NCI-H2227 (cell line): Measurements from ENCODE around the gene SLC35B4.

ENCODE experiments used
- DNase-seq: peaks from one replicate; lab custom pipeline; 2025; ENCODE audit not compliant: unreplicated experiment; lab: John Stamatoyannopoulos, UW

SLC35B4 gene, protein sequence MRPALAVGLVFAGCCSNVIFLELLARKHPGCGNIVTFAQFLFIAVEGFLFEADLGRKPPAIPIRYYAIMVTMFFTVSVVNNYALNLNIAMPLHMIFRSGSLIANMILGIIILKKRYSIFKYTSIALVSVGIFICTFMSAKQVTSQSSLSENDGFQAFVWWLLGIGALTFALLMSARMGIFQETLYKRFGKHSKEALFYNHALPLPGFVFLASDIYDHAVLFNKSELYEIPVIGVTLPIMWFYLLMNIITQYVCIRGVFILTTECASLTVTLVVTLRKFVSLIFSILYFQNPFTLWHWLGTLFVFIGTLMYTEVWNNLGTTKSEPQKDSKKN

DNA sequence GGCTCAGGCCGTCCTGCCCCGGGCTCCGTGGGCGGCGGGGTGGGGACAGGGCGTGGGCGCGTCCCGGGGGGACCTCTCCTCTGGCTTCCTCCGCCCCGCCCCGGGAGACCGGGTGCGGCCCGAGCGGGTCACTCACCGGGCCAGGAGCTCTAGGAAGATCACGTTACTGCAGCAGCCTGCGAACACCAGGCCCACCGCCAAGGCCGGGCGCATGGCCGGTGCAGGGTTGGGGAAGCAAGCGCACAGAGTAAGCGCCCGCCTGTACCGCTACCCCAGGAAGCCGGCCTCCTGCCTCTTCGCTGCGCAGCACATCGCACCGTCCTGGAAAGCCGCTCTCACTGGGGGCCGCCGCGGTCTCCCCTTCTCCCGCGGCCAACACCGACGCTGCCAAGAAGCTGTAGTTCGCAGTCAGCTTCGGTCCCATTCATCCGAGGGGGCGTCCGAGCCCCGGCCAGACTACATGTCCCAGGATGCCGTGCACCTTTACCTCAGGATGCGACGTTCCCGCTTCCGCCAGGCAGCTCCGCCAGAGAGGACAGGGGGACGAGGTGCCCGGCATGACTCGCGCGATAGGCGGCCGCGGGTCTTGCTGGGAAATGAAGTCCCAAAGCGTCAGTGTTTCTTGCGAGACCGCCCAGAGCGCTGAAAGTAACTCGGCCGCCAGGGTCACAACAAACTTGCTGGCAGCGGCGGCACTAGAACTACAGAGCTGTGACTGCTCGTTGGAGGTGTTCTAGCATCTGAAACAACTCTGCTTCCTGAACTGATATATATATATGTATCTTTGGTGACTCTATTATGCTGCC lies at the start of gene SLC35B4:
Gene SLC35B4 (minus strand): TSS at position 392 of the 806 bp plus-strand sequence. CDS start 179 bp downstream, at position 213.
- peak; percentile 99 for DNase-seq

DNA sequence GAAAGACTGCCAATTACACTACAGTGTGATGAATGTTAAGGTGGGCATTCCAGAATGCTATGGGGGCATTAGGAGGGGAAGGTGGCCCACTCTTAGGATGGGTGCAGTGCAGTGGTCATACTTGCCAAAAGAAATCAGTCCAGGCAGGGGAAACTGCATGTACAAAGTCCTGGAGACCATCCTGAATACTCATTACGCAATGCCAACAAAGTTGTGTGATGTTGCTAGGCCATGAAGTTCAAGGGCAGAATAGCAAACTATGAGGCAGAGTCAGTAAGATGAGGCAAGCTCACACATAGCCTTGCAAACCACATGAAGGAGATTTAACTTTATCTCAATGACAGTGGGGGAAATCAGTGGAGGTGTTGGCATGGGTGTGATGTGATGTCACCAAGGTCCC lies 49.8 kb upstream of the SLC35B4 start:
- no peak for DNase-seq

DNA sequence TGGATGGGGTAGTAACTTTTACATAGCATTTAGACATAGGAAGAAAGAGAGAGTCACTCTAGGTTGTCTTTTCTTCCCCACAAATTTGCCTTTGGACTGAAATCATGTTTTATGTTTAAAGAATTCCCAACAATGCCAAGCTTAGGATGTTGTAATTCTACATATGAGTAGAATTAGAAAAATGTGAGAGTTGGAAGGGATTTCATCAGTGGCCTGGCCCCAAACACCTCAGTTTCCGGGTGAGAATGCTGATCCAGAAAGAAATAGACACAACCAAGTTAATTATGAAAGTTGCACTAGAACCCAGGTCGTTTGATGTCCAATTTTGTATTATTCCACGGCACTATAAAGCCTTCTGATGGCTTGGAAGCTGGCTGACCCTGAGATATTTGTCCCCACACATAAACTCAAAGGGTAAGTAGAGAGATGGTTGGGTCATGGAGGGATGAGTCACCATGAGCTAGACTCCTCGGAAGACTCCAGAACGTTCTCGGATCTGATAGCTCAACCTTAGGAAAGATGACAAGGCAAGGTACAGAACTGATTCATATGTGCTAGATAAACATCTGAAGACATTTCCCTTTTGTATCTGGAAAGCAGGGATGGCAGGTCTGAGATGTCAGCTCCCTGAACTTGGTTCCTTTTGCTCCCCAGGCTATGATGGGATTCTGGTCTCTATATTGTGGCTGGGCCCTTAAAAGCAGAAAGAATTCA lies 48.8 kb upstream of the SLC35B4 start:
- no peak for DNase-seq

- DNase-seq: no peak
These were observed 47.9 kb upstream of the SLC35B4 start for GRCh38 chr7:134364619-134365037.

DNA sequence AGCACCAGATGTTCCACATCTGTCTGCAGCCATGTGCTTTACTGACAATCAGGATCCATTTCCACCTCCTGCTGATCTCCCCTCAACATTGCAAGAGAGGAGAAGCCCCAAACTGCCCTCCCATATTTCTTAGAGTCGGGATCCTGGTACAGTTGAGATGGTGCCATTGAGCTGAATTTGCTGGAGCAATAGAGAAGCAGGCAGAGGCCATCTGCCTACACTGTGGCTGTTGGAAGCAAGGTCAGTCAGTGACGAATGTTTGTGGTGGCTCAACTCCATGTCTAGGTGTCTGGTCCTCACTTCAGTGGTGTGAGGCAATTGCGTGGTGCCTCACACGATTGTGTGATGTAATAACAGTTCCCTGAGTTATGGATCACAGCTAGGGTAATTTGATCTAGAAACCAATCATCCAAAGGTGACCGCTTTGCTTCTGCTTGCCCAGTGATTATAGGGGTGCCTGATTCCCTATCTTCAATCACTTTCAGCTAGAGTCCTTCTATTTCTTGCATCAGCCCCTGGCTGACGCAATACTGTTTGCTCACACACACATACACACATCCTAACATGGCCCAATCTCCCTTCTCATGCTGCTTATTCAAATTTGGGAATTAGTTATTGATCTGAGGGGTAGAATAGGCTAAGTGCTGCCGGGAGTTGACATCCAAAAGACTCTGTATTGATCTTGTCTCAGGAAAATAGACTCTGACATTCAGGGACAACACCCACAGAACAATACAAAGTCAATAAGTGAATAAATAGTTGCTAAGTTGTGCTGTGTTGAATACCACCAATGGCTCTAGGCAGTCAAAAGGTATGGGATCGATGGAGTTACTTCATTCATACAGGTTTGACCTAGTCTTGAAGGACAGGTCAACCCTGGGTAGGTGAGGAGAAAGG lies 46.1 kb upstream of the SLC35B4 start:
- no peak for DNase-seq

DNA sequence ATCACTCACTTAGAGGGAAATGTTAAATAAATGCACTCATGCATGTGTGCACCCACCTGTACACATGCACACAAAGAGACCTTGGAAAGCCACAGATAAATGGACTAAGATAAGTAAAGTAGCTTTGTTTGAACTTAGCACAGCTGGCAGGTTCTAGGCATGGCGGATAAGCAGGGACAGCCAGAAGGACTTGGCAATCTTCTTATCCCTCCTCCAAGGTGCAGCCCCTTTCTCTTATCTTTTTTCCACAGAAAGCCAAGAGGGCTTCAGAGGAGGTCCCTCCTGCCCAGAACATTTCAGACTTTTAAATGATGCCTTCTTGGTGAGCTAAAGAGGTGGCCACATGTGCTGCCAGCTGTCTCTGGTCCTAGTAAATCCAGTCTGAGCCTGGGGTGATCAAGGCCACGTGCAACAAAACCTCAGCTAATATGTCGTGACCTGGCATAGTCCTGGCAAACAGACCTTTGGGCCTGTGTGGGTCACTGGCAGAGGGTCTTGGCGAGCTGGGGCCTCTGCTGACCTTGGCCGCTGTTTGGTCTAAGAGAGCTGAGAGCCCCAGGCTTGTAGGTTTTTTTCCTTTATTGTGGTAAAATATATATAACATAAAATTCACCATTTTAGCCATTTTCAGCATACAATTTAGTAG lies 43.2 kb upstream of the SLC35B4 start:
- DNase-seq: no peak

GRCh38 chr7:134357486-134357885 lies 40.8 kb upstream of the SLC35B4 start:
- DNase-seq: no peak

GRCh38 chr7:134356421-134356936 lies 39.7 kb upstream of the SLC35B4 start:
- no peak for DNase-seq

- DNase-seq: no peak
These were observed 39.2 kb upstream of the SLC35B4 start for GRCh38 chr7:134355927-134356326.

- DNase-seq: no peak
These were observed 38.3 kb upstream of the SLC35B4 start for GRCh38 chr7:134355004-134355525.

- no peak for DNase-seq
These were observed 36.7 kb upstream of the SLC35B4 start for GRCh38 chr7:134353411-134353810.

GRCh38 chr7:134351424-134351823 lies 34.7 kb upstream of the SLC35B4 start:
- no peak for DNase-seq

GRCh38 chr7:134350709-134351108 lies 34.0 kb upstream of the SLC35B4 start:
- DNase-seq: no peak

- DNase-seq: no peak
These were observed 30.8 kb upstream of the SLC35B4 start for GRCh38 chr7:134347567-134347966.

DNA sequence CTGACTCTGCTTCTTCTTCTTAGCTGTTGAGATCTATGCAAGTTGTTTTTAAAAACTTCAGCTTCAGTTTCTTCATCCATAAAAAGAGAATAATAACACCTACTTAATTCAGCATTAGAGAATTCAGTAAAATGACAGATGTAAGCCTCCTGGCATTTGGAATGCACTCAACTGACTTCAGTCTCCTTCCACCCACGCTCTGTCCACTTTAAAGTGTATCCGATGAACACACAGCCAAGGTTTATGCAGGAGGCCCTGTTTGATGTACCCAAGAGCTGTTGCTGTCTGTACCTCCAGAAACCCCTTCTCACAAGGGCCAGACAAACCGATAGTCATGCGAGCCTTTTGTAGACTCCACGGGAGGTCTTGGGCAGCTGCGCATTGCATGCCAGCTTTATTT lies 27.1 kb upstream of the SLC35B4 start:
- no peak for DNase-seq

- DNase-seq: no peak
These were observed 26.4 kb upstream of the SLC35B4 start for GRCh38 chr7:134343136-134343535.

- DNase-seq: no peak
These were observed 22.7 kb upstream of the SLC35B4 start for GRCh38 chr7:134339475-134339874.

DNA sequence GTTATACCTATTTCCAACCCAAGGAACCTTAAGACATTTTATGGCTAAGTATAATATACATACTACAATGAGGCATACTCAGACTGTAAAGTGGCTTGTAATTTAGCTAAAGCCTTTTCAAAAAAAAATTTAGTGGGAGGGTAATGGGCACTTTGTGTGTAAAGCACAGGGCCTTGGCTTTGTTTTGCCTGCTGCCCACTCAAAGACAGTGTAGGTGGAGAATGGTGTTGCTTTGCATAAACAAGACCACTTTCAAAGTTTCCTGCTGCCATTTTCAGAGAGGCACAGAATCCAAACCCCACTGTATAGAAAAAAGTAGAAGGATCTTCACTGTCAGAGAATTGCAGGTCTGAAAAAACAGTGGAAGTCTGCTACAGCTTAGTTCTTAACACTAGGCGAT lies 21.2 kb upstream of the SLC35B4 start:
- peak; percentile 34 for DNase-seq

DNA sequence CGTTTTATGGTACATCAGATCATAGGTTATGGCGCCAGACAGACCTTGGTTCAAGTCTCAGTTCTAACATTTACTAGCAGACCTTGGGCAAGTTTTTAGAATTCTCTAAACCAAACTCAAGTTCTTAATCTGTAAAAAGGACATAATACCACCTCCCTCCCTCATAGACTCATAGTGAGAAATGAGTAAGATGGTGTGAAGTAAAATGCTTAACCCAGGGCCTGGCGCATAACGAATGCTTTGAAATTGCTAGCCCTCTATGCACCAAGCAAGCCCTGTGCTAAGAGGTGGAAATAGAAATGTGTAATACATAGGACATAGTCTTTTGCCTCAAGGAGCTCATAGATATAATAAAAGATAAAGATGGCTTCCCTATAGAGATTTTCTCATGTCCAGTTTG lies 17.7 kb upstream of the SLC35B4 start:
- DNase-seq: no peak

- no peak for DNase-seq
These were observed 17.2 kb upstream of the SLC35B4 start for GRCh38 chr7:134333943-134334342.
